ENCODE measurements around the gene HERC2. TPM values are rescaled to one million over a fixed set of nuclear protein-coding genes. Genes with fewer than 3 reads are reported as not detected.
"Not testable (repeated sequence)": the region's sequence is repeated elsewhere in the genome, so short reads cannot be mapped to it uniquely, and the experiment has no call there.

The HERC2 gene
- total and polyA plus RNA-seq, 4 donors: 21.7 to 70.8 (median 47.5) TPM

DNA sequence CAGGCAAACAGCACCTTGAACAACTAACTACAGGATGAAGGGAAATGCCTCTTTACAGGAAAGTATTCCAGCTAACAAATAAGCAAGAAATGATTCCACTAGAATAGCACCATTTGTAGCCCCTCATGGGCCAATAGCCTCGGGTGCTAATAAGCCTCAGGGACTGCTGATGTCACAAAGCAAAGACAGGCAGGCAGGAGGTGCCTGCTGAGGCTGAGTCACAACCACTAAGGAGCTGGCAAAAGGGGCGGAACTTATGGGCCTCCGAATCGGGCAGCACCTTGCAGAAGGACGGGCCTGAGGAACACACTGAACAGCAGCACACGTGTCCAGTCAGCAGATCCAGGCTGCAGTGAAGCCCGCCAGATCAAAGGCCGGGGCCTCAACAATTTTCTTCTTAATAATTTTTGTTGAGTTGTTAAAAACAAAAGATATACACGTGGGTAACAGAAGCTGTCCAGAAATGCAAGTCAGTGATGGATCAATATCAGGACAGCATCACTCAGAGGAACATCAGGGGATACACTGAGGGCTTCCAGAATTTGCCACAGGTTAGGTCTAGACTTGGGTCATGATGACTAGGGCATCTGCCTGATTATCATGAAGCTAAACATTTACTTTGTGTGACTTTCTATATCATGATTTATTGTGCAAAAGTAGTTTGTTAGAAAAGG lies 170.0 kb downstream of the HERC2 start:
- H3K4me3 ChIP-seq (ENCODE audit: low read length in 2 of 2); H3K36me3 ChIP-seq (ENCODE audit: control insufficient read depth in 1 of 2, insufficient read depth in 2 of 2, low read length in 1 of 2); H3K27me3 ChIP-seq (ENCODE audit: control insufficient read depth in 1 of 2, insufficient read depth in 2 of 2, low read length in 1 of 2); H3K27ac ChIP-seq (ENCODE audit: low read depth in 1 of 2, low read length in 2 of 2); DNase-seq; H3K4me1 ChIP-seq (ENCODE audit: control insufficient read depth in 1 of 2, insufficient read depth in 2 of 2, low read length in 2 of 2); H3K9me3 ChIP-seq (ENCODE audit: control insufficient read depth, low read length); ATAC-seq (ENCODE audit: low FRiP score); intact Hi-C loops (cut with DNase I): not testable (repeated sequence)
- 46 to 59% methylated on average over 5 to 9 of the region's 9 CpGs for WGBS, 2 donors

GRCh38 chr15:28147801-28148200 lies 174.2 kb downstream of the HERC2 start:
- intact Hi-C loops (cut with DNase I): no loop called here
- Histone ChIP-seq H3K9me3 (ENCODE audit: control insufficient read depth, low read length) (no peaks in the 10 kb centered on the region), H3K4me1 (ENCODE audit: control insufficient read depth in 1 of 2, insufficient read depth in 2 of 2, low read length in 2 of 2) (no peaks in the 10 kb centered on the region), H3K4me3 (ENCODE audit: low read length in 2 of 2) (no peak overlapping the region), H3K36me3 (ENCODE audit: control insufficient read depth in 1 of 2, insufficient read depth in 2 of 2, low read length in 1 of 2) (peaks cover 0 to 2% of the 10 kb centered on the region in 2 donors), H3K27ac (ENCODE audit: low read depth in 1 of 2, low read length in 2 of 2) (no peak overlapping the region), H3K27me3 (ENCODE audit: control insufficient read depth in 1 of 2, insufficient read depth in 2 of 2, low read length in 1 of 2) (no peaks in the 10 kb centered on the region)
- DNase-seq (no peak), ATAC-seq (ENCODE audit: low FRiP score) (no peak)
- 88 to 91% methylated on average over 3 of the region's 3 CpGs for WGBS, 2 donors

DNA sequence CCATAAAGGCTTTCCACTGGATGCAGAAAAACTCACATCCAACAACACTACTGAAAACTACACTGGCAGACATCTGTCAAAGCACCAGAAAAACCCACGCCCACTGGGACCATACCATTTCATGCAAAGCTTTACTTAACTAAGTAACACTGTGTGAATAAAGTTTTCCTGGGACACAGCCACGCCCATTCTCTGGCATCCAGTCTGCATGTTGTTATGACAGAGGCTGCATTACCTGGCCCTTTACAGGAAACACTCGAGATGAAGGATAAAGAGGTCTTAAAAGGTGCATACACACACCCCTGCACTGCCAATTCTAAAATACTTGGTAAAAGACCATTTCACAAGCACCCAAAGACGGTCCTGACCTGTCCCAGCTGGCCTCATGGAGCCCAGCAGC lies 176.6 kb downstream of the HERC2 start:
- WGBS, 2 donors: 90 to 92% methylated on average over 4 of the region's 4 CpGs

DNA sequence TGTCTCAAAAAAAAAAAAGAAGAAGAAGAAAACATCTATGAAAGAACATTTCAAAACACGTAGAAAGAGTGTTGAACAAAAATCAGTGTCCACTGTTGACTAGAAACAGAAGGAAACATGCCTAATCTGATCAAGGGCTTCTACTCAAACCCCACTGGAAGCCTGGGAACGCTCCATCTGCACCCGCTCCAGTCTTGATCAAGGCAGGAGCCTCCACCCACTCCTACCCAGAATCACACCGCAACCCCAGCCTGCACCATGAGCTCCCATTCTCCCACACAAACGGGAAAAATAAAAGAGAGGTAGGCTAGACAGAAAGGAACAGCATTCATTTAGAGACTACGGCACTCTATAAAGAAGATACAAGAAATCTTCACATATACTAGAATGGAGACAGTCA lies 181.9 kb downstream of the HERC2 start:
- WGBS, 2 donors: 95 to 96% methylated on average over 6 of the region's 6 CpGs
- Histone ChIP-seq H3K4me1 (ENCODE audit: control insufficient read depth in 1 of 2, insufficient read depth in 2 of 2, low read length in 2 of 2) (no peaks in the 10 kb centered on the region), H3K9me3 (ENCODE audit: control insufficient read depth, low read length) (no peaks in the 10 kb centered on the region), H3K4me3 (ENCODE audit: low read length in 2 of 2) (no peak overlapping the region), H3K27me3 (ENCODE audit: control insufficient read depth in 1 of 2, insufficient read depth in 2 of 2, low read length in 1 of 2) (no peaks in the 10 kb centered on the region), H3K36me3 (ENCODE audit: control insufficient read depth in 1 of 2, insufficient read depth in 2 of 2, low read length in 1 of 2) (peaks cover 0 to 10% of the 10 kb centered on the region in 2 donors), H3K27ac (ENCODE audit: low read depth in 1 of 2, low read length in 2 of 2) (no peak overlapping the region)
- ATAC-seq (ENCODE audit: low FRiP score): no peak
- DNase-seq: no peak
- intact Hi-C loops (cut with DNase I): no loop called here

More for the DNA sequence above, 176.6 kb downstream of the HERC2 start:
- intact Hi-C loops (cut with DNase I); H3K9me3 ChIP-seq (ENCODE audit: control insufficient read depth, low read length); ATAC-seq (ENCODE audit: low FRiP score); H3K4me3 ChIP-seq (ENCODE audit: low read length in 2 of 2); H3K27me3 ChIP-seq (ENCODE audit: control insufficient read depth in 1 of 2, insufficient read depth in 2 of 2, low read length in 1 of 2); H3K27ac ChIP-seq (ENCODE audit: low read depth in 1 of 2, low read length in 2 of 2); H3K36me3 ChIP-seq (ENCODE audit: control insufficient read depth in 1 of 2, insufficient read depth in 2 of 2, low read length in 1 of 2); DNase-seq; H3K4me1 ChIP-seq (ENCODE audit: control insufficient read depth in 1 of 2, insufficient read depth in 2 of 2, low read length in 2 of 2): not testable (repeated sequence)

DNA sequence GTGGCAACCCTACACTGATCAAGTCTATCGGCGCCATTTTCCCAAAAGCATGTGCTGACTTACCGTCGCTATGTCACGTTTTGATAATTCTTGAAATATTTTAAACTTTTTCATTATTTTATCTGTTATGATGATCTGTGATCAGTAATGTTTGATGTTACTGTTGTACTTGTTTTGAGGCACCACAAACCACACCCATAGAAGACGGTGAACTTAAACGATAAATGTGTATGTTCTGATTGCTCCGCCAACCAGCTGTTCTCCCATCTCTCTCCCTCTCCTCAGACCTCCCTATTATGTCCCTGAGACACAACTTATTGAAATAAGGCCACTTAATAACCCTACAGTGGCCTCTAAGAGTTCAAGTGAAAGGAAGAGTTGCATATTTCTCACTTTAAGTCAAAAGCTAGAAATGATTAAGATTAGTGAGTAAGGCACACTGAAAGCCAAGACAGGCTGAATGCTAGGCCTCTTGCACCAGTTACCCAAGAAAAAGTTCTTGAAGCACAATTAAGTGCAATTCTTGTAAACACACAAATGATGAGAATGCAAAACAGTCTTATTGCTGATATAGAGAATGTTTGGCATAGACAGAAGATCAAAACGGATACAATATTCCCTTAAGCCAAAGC lies 184.5 kb downstream of the HERC2 start:
- intact Hi-C loops (cut with DNase I); H3K27me3 ChIP-seq (ENCODE audit: control insufficient read depth in 1 of 2, insufficient read depth in 2 of 2, low read length in 1 of 2); H3K36me3 ChIP-seq (ENCODE audit: control insufficient read depth in 1 of 2, insufficient read depth in 2 of 2, low read length in 1 of 2); ATAC-seq (ENCODE audit: low FRiP score); H3K4me1 ChIP-seq (ENCODE audit: control insufficient read depth in 1 of 2, insufficient read depth in 2 of 2, low read length in 2 of 2); H3K27ac ChIP-seq (ENCODE audit: low read depth in 1 of 2, low read length in 2 of 2); DNase-seq; H3K9me3 ChIP-seq (ENCODE audit: control insufficient read depth, low read length); H3K4me3 ChIP-seq (ENCODE audit: low read length in 2 of 2): not testable (repeated sequence)
- 82 to 85% methylated on average over 9 of the region's 9 CpGs for WGBS, 2 donors

DNA sequence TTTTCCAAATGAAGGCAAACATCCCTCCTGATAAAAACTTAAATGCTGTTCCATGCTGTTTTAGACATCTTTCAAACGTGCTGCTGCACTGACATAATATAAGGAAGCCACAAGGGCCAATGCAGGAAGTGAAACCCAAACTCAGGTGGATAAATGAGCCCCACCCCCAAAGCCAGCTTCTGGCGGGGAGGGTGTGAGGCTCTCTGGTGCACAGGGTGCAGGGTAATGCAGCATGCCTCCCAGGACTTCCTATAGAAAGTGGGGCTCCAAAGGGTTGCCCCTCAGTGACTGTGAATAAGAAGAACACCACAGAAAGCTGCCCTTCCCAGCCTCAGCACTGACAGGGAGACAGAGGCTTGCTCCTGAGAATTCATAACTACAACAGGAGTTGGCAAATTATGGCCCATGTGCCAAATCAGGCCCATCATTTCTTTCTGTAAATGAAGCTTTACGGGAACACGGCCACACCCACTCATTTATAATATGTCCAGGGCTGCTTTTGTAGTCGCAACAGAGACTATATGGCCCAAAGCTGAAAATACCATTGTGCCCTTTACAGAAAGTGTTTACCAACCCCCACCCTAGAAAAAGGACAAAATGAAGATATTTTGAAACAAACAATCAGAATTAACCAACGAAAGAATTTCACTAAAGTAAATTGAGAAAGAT lies 185.6 kb downstream of the HERC2 start:
- H3K9me3 ChIP-seq (ENCODE audit: control insufficient read depth, low read length); H3K4me1 ChIP-seq (ENCODE audit: control insufficient read depth in 1 of 2, insufficient read depth in 2 of 2, low read length in 2 of 2); ATAC-seq (ENCODE audit: low FRiP score); intact Hi-C loops (cut with DNase I); H3K36me3 ChIP-seq (ENCODE audit: control insufficient read depth in 1 of 2, insufficient read depth in 2 of 2, low read length in 1 of 2); H3K4me3 ChIP-seq (ENCODE audit: low read length in 2 of 2); H3K27me3 ChIP-seq (ENCODE audit: control insufficient read depth in 1 of 2, insufficient read depth in 2 of 2, low read length in 1 of 2); H3K27ac ChIP-seq (ENCODE audit: low read depth in 1 of 2, low read length in 2 of 2): not testable (repeated sequence)
- DNase-seq: peak in 1 of 2 donors; percentile 5
- WGBS, 2 donors: 74 to 80% methylated on average over 6 of the region's 6 CpGs

DNA sequence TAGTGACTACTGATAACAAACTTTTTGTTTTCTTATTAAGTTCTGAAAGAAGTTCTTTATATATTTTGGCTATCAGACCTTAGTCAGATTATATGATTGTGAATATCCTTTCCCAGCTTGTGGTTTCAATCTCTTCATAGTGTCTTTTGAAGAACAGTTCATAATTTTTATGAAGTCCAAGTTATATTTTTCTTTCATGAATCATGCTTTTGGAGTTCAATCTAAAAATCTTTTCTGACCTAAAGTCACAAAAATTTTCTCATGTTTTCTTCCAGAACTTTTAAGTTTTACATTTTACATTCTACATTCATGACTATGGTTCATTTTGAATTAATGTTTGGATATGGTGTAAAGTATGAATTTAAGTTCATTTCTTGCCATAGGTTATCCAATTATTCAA lies 188.7 kb downstream of the HERC2 start:
- ATAC-seq (ENCODE audit: low FRiP score): no peak
- H3K27ac ChIP-seq (ENCODE audit: low read depth in 1 of 2, low read length in 2 of 2): no peak overlapping the region
- no peaks in the 10 kb centered on the region for H3K36me3 ChIP-seq (ENCODE audit: control insufficient read depth in 1 of 2, insufficient read depth in 2 of 2, low read length in 1 of 2)

DNA sequence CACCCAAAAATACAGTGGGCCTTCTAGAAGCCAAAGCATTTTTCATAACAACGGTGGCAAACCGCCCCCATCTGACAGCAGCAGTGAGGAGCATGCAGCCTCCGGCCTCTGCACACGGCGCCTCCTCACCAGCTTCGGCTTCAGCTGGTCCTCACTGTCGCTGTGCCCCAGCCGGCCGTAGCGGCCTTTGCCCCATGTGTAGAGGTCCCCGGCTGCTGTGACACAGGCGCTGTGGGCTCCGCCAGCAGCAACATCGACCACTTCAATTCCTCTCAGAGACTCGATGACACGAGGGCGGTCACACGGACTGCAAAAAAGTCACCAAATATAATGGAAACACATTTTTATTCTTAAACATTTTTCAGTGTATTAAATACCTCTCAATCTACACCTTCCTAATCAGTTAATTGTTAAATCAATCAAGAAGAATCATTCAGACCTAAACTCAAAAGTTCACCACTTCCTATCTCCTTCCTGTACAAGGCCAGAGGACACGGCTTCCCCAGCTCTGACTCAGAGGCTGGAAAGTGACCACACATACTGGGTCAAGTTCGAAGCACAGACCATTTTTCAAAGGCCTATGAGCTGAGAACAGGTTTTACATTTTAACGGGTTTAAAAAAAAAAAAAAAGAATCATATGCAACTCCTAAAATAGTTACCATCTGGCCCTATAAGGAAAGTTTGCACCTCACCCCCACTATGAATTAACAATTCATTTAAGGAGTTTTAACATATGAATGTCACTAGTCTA lies 189.3 kb downstream of the HERC2 start:
- 65 to 69% methylated on average over 21 of the region's 21 CpGs for WGBS, 2 donors
- Histone ChIP-seq H3K27ac (ENCODE audit: low read depth in 1 of 2, low read length in 2 of 2) (peak overlapping the region in 1 of 2 donors; percentile 41), H3K4me1 (ENCODE audit: control insufficient read depth in 1 of 2, insufficient read depth in 2 of 2, low read length in 2 of 2) (peaks cover 0 to 3% of the 10 kb centered on the region in 2 donors)

More for the DNA sequence above, 188.7 kb downstream of the HERC2 start:
- no peak for DNase-seq
- Histone ChIP-seq H3K27me3 (ENCODE audit: control insufficient read depth in 1 of 2, insufficient read depth in 2 of 2, low read length in 1 of 2) (no peaks in the 10 kb centered on the region), H3K9me3 (ENCODE audit: control insufficient read depth, low read length) (no peaks in the 10 kb centered on the region), H3K4me3 (ENCODE audit: low read length in 2 of 2) (no peak overlapping the region), H3K4me1 (ENCODE audit: control insufficient read depth in 1 of 2, insufficient read depth in 2 of 2, low read length in 2 of 2) (peaks cover 0 to 3% of the 10 kb centered on the region in 2 donors)
- intact Hi-C loops (cut with DNase I): no loop called here

More for the DNA sequence above, 189.3 kb downstream of the HERC2 start:
- Histone ChIP-seq H3K36me3 (ENCODE audit: control insufficient read depth in 1 of 2, insufficient read depth in 2 of 2, low read length in 1 of 2) (no peaks in the 10 kb centered on the region), H3K9me3 (ENCODE audit: control insufficient read depth, low read length) (no peaks in the 10 kb centered on the region), H3K27me3 (ENCODE audit: control insufficient read depth in 1 of 2, insufficient read depth in 2 of 2, low read length in 1 of 2) (no peaks in the 10 kb centered on the region), H3K4me3 (ENCODE audit: low read length in 2 of 2) (no peak overlapping the region)
- ATAC-seq (ENCODE audit: low FRiP score): no peak
- no peak for DNase-seq
- intact Hi-C loops (cut with DNase I): no loop called here

All from aorta (tissue), 5 donors.